ENCODE data around the gene OTOG. TPM values are rescaled to one million over a fixed set of nuclear protein-coding genes. Genes with fewer than 3 reads are reported as not detected.

The OTOG gene
- total and polyA plus RNA-seq, 3 experiments from 2014 or later, result not detected

- Histone ChIP-seq H3K27ac (ENCODE audit: low read depth, low read length) (no peak overlapping the region), H3K4me3 (ENCODE audit: low read length) (no peak overlapping the region), H3K4me1 (ENCODE audit: insufficient read depth, low read length) (no peaks in the 10 kb centered on the region), H3K9me3 (ENCODE audit: low read length) (no peaks in the 10 kb centered on the region), H3K27me3 (ENCODE audit: insufficient read depth, low read length, poor library complexity, severe bottlenecking) (no peaks in the 10 kb centered on the region), H3K36me3 (ENCODE audit: insufficient read depth, low read length) (no peaks in the 10 kb centered on the region)
- H3K27me3 Mint-ChIP-seq, result peaks cover 8 to 14% of the 10 kb centered on the region in 2 donors
- DNase-seq, result no peak
- H3K27ac Mint-ChIP-seq, result no peak overlapping the region
- CTCF ChIA-PET, result no interaction called here
- peaks cover 0 to 5% (median 2%) of the 10 kb centered on the region in 3 donors for H3K4me1 Mint-ChIP-seq
- POLR2A ChIA-PET, result no interaction called here
- no peaks in the 10 kb centered on the region for H3K36me3 Mint-ChIP-seq
- no peaks in the 10 kb centered on the region for H3K9me3 Mint-ChIP-seq
- H3K4me3 Mint-ChIP-seq, result no peak overlapping the region
Observed at GRCh38 chr11:17571431-17572358, 24.6 kb downstream of the OTOG start.

GRCh38 chr11:17572359-17572690 lies 25.3 kb downstream of the OTOG start:
- Histone ChIP-seq H3K27me3 (ENCODE audit: insufficient read depth, low read length, poor library complexity, severe bottlenecking) (no peaks in the 10 kb centered on the region), H3K36me3 (ENCODE audit: insufficient read depth, low read length) (no peaks in the 10 kb centered on the region), H3K27ac (ENCODE audit: low read depth, low read length) (no peak overlapping the region), H3K4me3 (ENCODE audit: low read length) (no peak overlapping the region), H3K9me3 (ENCODE audit: low read length) (no peaks in the 10 kb centered on the region), H3K4me1 (ENCODE audit: insufficient read depth, low read length) (no peaks in the 10 kb centered on the region)
- Mint-ChIP-seq H3K36me3 (no peaks in the 10 kb centered on the region), H3K9me3 (no peaks in the 10 kb centered on the region), H3K4me1 (peaks cover 0 to 5% (median 2%) of the 10 kb centered on the region in 3 donors), H3K27me3 (peaks cover 8 to 14% of the 10 kb centered on the region in 2 donors), H3K27ac (no peak overlapping the region), H3K4me3 (no peak overlapping the region)
- ChIA-PET POLR2A (no interaction called here), CTCF (interaction anchor here (0.9 kb wide), 1 partner anchor 14 kb away, joined by 3 read pairs; no protein-coding TSS in a partner anchor)
- DNase-seq, result no peak

GRCh38 chr11:17572791-17573460 lies 25.9 kb downstream of the OTOG start:
- Histone ChIP-seq H3K9me3 (ENCODE audit: low read length) (no peaks in the 10 kb centered on the region), H3K27ac (ENCODE audit: low read depth, low read length) (no peak overlapping the region), H3K36me3 (ENCODE audit: insufficient read depth, low read length) (no peaks in the 10 kb centered on the region), H3K4me3 (ENCODE audit: low read length) (no peak overlapping the region), H3K4me1 (ENCODE audit: insufficient read depth, low read length) (no peaks in the 10 kb centered on the region), H3K27me3 (ENCODE audit: insufficient read depth, low read length, poor library complexity, severe bottlenecking) (no peaks in the 10 kb centered on the region)
- CTCF ChIA-PET, result interaction anchor here (0.9 kb wide), 1 partner anchor 14 kb away, joined by 3 read pairs; no protein-coding TSS in a partner anchor
- DNase-seq, result no peak
- POLR2A ChIA-PET, result no interaction called here
- Mint-ChIP-seq H3K27me3 (peaks cover 8 to 14% of the 10 kb centered on the region in 2 donors), H3K4me1 (peaks cover 0 to 5% (median 2%) of the 10 kb centered on the region in 3 donors), H3K27ac (no peak overlapping the region), H3K9me3 (no peaks in the 10 kb centered on the region), H3K36me3 (no peaks in the 10 kb centered on the region), H3K4me3 (no peak overlapping the region)

GRCh38 chr11:17573526-17573925 lies 26.5 kb downstream of the OTOG start:
- Histone ChIP-seq H3K4me3 (ENCODE audit: low read length) (no peak overlapping the region), H3K27ac (ENCODE audit: low read depth, low read length) (no peak overlapping the region), H3K9me3 (ENCODE audit: low read length) (no peaks in the 10 kb centered on the region), H3K4me1 (ENCODE audit: insufficient read depth, low read length) (no peaks in the 10 kb centered on the region), H3K36me3 (ENCODE audit: insufficient read depth, low read length) (no peaks in the 10 kb centered on the region), H3K27me3 (ENCODE audit: insufficient read depth, low read length, poor library complexity, severe bottlenecking) (no peaks in the 10 kb centered on the region)
- POLR2A ChIA-PET, result no interaction called here
- Mint-ChIP-seq H3K4me3 (no peak overlapping the region), H3K27me3 (peaks cover 8 to 14% of the 10 kb centered on the region in 2 donors), H3K9me3 (no peaks in the 10 kb centered on the region), H3K36me3 (no peaks in the 10 kb centered on the region), H3K27ac (peak overlapping the region in 1 of 8 donors; percentile 3), H3K4me1 (peaks cover 0 to 5% (median 2%) of the 10 kb centered on the region in 3 donors)
- CTCF ChIA-PET, result no interaction called here
- no peak for DNase-seq

- no peaks in the 10 kb centered on the region for H3K9me3 Mint-ChIP-seq
- H3K27ac Mint-ChIP-seq, result no peak overlapping the region
Observed at GRCh38 chr11:17574141-17575091, 27.4 kb downstream of the OTOG start.

GRCh38 chr11:17575431-17576425 lies 28.7 kb downstream of the OTOG start:
- DNase-seq, result no peak
- Mint-ChIP-seq H3K27ac (no peak overlapping the region), H3K27me3 (peaks cover 8 to 14% of the 10 kb centered on the region in 2 donors), H3K4me1 (peaks cover 0 to 5% (median 2%) of the 10 kb centered on the region in 3 donors), H3K36me3 (peaks cover 0 to 1% (median 0%) of the 10 kb centered on the region in 3 donors), H3K4me3 (no peak overlapping the region), H3K9me3 (no peaks in the 10 kb centered on the region)
- Histone ChIP-seq H3K9me3 (ENCODE audit: low read length) (no peaks in the 10 kb centered on the region), H3K27ac (ENCODE audit: low read depth, low read length) (no peak overlapping the region), H3K4me1 (ENCODE audit: insufficient read depth, low read length) (no peaks in the 10 kb centered on the region), H3K27me3 (ENCODE audit: insufficient read depth, low read length, poor library complexity, severe bottlenecking) (no peaks in the 10 kb centered on the region), H3K36me3 (ENCODE audit: insufficient read depth, low read length) (no peaks in the 10 kb centered on the region), H3K4me3 (ENCODE audit: low read length) (no peak overlapping the region)
- ChIA-PET POLR2A (no interaction called here), CTCF (no interaction called here)

More at GRCh38 chr11:17574141-17575091, 27.4 kb downstream of the OTOG start:
- H3K4me1 ChIP-seq (ENCODE audit: insufficient read depth, low read length), result no peaks in the 10 kb centered on the region
- H3K27ac ChIP-seq (ENCODE audit: low read depth, low read length), result no peak overlapping the region
- H3K27me3 ChIP-seq (ENCODE audit: insufficient read depth, low read length, poor library complexity, severe bottlenecking), result no peaks in the 10 kb centered on the region
- H3K36me3 Mint-ChIP-seq, result no peaks in the 10 kb centered on the region
- H3K4me3 Mint-ChIP-seq, result no peak overlapping the region
- POLR2A ChIA-PET, result no interaction called here
- peaks cover 0 to 5% (median 2%) of the 10 kb centered on the region in 3 donors for H3K4me1 Mint-ChIP-seq
- CTCF ChIA-PET, result no interaction called here
- H3K9me3 ChIP-seq (ENCODE audit: low read length), result no peaks in the 10 kb centered on the region
- H3K36me3 ChIP-seq (ENCODE audit: insufficient read depth, low read length), result no peaks in the 10 kb centered on the region
- DNase-seq, result no peak
- no peak overlapping the region for H3K4me3 ChIP-seq (ENCODE audit: low read length)
- H3K27me3 Mint-ChIP-seq, result peaks cover 8 to 14% of the 10 kb centered on the region in 2 donors

GRCh38 chr11:17578296-17578695 lies 31.2 kb downstream of the OTOG start:
- no peaks in the 10 kb centered on the region for H3K4me1 ChIP-seq (ENCODE audit: insufficient read depth, low read length)
- DNase-seq, result no peak
- H3K27me3 ChIP-seq (ENCODE audit: insufficient read depth, low read length, poor library complexity, severe bottlenecking), result no peaks in the 10 kb centered on the region
- Mint-ChIP-seq H3K4me1 (no peaks in the 10 kb centered on the region), H3K4me3 (no peak overlapping the region), H3K9me3 (no peaks in the 10 kb centered on the region), H3K27me3 (peaks cover 3 to 10% of the 10 kb centered on the region in 2 donors), H3K36me3 (peaks cover 0 to 2% (median 0%) of the 10 kb centered on the region in 3 donors), H3K27ac (no peak overlapping the region)
- no peaks in the 10 kb centered on the region for H3K9me3 ChIP-seq (ENCODE audit: low read length)
- no peaks in the 10 kb centered on the region for H3K36me3 ChIP-seq (ENCODE audit: insufficient read depth, low read length)
- H3K4me3 ChIP-seq (ENCODE audit: low read length), result no peak overlapping the region
- no peak overlapping the region for H3K27ac ChIP-seq (ENCODE audit: low read depth, low read length)
- ChIA-PET POLR2A (interaction anchor here (0.6 kb wide), 1 partner anchor 229 kb away, joined by 3 read pairs; no protein-coding TSS in a partner anchor), CTCF (no interaction called here)

Data from CD8-positive, alpha-beta memory T cell (primary cell).